LNCaP clone FGC (cell line): Measurements from ENCODE around the gene DHRS9.

Source experiments
- DNase-seq: peaks from one replicate; pipeline ENCODE4 v3.0.0-alpha.2; 2011; ENCODE audit warnings: low read depth
- H3K4me3 ChIP-seq: 2 replicates; pipeline ENCODE4 v1.5.1; 2011; ENCODE audit warnings: mild to moderate bottlenecking, low read depth, low read length, control low read depth
- TF ChIP-seq, protein P1 (sequence below): IDR thresholded peaks from 2 replicates; pipeline ENCODE4 v1.5.1; 2012; ENCODE audit warnings: mild to moderate bottlenecking; ENCODE audit not compliant: control insufficient read depth, insufficient read depth; ENCODE audit errors: extremely low read depth

The DHRS9 gene

DNA sequence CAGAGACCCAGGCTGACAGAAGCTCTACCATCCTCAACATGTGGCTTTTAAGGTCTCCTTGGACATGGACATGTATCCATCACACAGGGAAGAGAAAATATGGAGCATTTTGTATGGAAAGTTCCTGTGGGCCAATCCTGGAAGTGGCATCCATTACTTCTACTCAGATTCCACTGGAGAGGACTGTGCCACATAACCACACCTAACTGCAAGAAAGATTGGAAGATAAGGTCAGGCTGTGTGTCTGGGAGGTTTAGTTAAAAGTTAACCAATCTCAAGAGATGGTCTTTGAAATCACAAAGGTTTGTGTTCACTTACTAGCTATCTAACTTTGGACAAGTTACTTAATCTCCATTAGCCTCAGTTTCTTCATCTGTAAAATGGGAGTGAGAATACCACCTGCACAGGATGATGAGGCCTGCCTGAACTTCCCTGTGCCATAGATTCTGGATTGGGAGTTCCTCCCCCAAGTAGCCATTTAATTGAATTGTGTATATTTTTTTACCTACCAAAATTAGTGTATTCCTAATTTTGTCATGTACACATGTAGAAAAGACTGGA, 34.3 kb upstream of the DHRS9 start:
- TF ChIP-seq, protein P1, sequence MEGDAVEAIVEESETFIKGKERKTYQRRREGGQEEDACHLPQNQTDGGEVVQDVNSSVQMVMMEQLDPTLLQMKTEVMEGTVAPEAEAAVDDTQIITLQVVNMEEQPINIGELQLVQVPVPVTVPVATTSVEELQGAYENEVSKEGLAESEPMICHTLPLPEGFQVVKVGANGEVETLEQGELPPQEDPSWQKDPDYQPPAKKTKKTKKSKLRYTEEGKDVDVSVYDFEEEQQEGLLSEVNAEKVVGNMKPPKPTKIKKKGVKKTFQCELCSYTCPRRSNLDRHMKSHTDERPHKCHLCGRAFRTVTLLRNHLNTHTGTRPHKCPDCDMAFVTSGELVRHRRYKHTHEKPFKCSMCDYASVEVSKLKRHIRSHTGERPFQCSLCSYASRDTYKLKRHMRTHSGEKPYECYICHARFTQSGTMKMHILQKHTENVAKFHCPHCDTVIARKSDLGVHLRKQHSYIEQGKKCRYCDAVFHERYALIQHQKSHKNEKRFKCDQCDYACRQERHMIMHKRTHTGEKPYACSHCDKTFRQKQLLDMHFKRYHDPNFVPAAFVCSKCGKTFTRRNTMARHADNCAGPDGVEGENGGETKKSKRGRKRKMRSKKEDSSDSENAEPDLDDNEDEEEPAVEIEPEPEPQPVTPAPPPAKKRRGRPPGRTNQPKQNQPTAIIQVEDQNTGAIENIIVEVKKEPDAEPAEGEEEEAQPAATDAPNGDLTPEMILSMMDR: no peak
- DNase-seq: no peak
- no peak overlapping the region for H3K4me3 ChIP-seq

DNA sequence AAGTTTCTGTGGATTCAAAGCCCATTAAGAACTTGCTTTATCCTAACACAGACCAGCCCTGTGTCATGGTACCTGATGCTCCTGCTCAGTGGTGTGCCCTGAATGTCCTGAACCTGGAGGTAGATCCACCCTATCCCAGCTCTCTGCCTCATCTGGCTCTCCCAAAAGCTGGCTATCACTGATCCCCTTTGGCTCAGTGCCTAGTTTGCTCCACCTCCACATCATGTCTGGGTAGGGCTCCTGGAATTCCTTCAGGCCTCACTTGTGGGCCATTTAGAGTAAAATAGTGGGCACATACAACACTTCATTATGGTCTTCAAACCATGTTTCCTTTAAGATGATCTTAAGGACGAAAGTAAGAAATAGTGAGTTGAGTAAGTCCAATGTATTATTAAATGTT, 33.5 kb upstream of the DHRS9 start:
- TF ChIP-seq, protein P1: no peak
- no peak for DNase-seq
- H3K4me3 ChIP-seq: no peak overlapping the region

DNA sequence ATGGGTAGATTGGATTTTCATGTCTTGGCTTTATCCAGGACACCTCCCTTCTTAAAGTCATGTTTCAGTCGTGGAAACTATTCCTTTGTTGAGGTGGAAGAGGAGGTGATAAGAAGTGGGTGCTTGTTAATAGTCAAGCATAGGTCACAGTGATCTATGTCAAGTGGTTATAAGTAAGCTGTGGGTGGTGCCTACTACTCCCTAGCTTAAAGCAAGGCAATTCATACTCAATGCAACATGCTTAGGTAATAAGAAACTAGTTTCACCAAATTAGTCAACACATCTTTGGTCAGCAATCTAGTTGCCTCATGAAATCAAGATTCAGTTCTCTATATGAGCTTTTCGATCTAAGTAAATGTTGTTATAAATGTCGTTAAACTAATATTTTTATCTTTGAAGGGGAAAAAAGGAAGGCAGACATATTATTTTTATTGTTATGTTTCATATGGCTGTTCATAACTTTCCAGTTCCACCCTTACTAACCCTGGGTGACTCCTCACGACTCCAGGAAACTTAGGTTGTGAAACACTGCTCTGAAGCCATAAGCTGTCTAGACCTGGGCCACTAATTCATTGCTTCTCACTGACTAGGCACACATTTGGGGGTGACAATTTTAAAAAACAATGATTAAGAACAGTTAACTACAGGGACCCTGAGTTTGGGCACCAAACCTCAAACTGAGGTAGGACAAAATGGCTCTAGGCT, 32.5 kb upstream of the DHRS9 start:
- no peak for DNase-seq
- H3K4me3 ChIP-seq: no peak overlapping the region
- TF ChIP-seq, protein P1: no peak

DNA sequence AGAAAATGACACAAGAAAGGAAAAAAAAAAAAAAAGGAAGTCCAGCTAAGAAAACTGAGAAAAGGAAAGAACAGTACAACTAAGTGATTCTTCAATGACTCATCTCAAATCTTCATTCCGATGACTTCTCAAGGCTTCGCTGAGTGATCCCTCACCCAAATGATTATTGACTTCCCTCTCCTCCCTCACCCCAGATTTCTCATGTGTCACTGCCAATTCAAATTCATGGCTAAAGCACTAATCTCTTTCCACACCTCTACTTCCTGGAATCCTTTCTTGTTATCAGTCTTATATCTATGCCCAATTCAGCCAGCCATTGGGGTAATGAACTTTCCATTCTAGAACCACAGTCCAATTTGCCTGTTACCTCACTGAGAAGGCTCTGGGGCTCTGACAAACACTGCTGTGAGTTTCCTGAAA, 31.0 kb upstream of the DHRS9 start:
- no peak overlapping the region for H3K4me3 ChIP-seq
- no peak for DNase-seq
- TF ChIP-seq, protein P1: no peak

DNA sequence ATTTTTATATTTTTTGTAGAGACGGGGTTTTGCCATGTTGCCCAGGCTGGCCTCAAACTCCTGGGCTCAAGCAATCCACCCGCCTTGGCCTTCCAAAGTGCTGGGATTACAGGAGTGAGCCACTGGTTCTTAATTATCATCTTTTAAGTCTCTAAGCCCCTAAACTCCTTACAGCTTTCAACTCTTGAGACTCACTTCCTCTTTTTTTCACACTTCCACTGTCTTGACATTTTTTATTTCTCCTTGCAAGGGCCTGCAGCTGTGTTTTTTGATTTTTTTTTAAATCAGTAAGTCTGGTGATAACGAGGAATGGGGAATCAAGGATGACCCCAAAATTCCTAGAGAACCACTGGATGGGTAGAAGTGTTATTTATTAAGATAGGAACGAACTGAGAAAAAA, 29.7 kb upstream of the DHRS9 start:
- H3K4me3 ChIP-seq: no peak overlapping the region
- no peak for DNase-seq
- TF ChIP-seq, protein P1: no peak

DNA sequence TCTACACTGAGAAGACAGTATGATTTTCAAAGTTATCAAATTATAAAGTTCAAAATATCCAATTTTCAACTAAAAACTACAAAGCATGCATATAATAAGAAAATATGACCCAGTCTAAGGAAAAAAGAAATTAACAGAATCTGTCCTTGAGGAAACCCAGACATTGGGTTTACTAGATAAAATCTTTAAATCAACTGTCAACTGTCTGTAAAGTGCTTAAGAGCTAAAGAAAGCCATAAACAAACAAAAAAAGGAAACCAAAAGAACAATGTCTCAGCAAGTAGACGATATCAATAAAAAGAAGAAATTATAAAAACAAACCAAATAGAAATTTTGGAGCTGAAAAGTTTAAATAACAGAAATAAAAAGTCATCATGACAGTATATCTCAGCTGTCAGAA, 27.8 kb upstream of the DHRS9 start:
- TF ChIP-seq, protein P1: no peak
- H3K4me3 ChIP-seq: no peak overlapping the region
- no peak for DNase-seq

DNA sequence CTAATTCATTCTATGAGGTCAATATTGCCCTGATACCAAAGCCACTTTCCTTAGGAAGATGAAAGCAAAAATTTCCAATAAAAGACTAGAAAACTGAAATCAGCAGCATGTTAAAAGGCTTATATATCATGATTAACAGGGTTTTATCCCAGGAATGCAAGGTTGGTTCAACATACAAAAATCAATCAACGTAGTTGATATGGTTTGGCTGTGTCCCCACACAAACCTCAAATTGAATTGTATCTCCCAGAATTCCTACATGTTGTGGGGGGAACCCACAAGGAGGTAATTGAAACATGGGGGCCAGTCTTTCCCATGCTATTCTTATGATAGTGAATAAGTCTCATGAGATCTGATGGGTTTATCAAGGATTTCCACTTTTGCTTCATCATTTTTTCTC, 26.5 kb upstream of the DHRS9 start:
- TF ChIP-seq, protein P1: no peak
- no peak for DNase-seq
- no peak overlapping the region for H3K4me3 ChIP-seq
